ENCODE data around the gene TEX52.

Gene TEX52

GRCh38 chr12:2854669-2855453 is 2.0 kb downstream of the TEX52 start:
- no peak for TF ChIP-seq CTCF (conservative IDR thresholded peaks at IDR 0.05; ENCODE audit: low read depth, low read length)

GRCh38 chr12:2853626-2854025 is 3.2 kb downstream of the TEX52 start:
- DNase-seq (ENCODE audit: low read depth) = no peak
- no peak overlapping the region for H3K4me3 ChIP-seq (ENCODE audit: low read length)
- peak; percentile 96 for TF ChIP-seq CTCF (conservative IDR thresholded peaks at IDR 0.05; ENCODE audit: low read depth, low read length)

More at GRCh38 chr12:2854669-2855453, 2.0 kb downstream of the TEX52 start:
- no peak for DNase-seq (ENCODE audit: low read depth)
- H3K4me3 ChIP-seq (ENCODE audit: low read length) = no peak overlapping the region

- no peak for TF ChIP-seq CTCF (conservative IDR thresholded peaks at IDR 0.05; ENCODE audit: low read depth, low read length)
- H3K4me3 ChIP-seq (ENCODE audit: low read length) = no peak overlapping the region
- no peak for DNase-seq (ENCODE audit: low read depth)
Measured at GRCh38 chr12:2851931-2852330, 4.9 kb downstream of the TEX52 start.

GRCh38 chr12:2845280-2845679 is 11.6 kb downstream of the TEX52 start:
- DNase-seq (ENCODE audit: low read depth) = peak; percentile 39
- no peak for TF ChIP-seq CTCF (conservative IDR thresholded peaks at IDR 0.05; ENCODE audit: low read depth, low read length)
- H3K4me3 ChIP-seq (ENCODE audit: low read length) = no peak overlapping the region

- no peak overlapping the region for H3K4me3 ChIP-seq (ENCODE audit: low read length)
- DNase-seq (ENCODE audit: low read depth) = no peak
- TF ChIP-seq CTCF (conservative IDR thresholded peaks at IDR 0.05; ENCODE audit: low read depth, low read length) = no peak
Measured at GRCh38 chr12:2844786-2845185, 12.1 kb downstream of the TEX52 start.

- no peak for TF ChIP-seq CTCF (conservative IDR thresholded peaks at IDR 0.05; ENCODE audit: low read depth, low read length)
- DNase-seq (ENCODE audit: low read depth) = no peak
- H3K4me3 ChIP-seq (ENCODE audit: low read length) = no peak overlapping the region
Measured at GRCh38 chr12:2842948-2843347, 13.9 kb downstream of the TEX52 start.

- H3K4me3 ChIP-seq (ENCODE audit: low read length) = no peak overlapping the region
- TF ChIP-seq CTCF (conservative IDR thresholded peaks at IDR 0.05; ENCODE audit: low read depth, low read length) = no peak
- DNase-seq (ENCODE audit: low read depth) = no peak
Measured at GRCh38 chr12:2841056-2841650, 15.7 kb downstream of the TEX52 start.

Data from retinal pigment epithelial cell (primary cell).